ENCODE data around the gene SLU7.

The SLU7 gene

GRCh38 chr5:160380041-160380440 lies 38.8 kb downstream of the SLU7 start:
- TF ChIP-seq, protein P1, sequence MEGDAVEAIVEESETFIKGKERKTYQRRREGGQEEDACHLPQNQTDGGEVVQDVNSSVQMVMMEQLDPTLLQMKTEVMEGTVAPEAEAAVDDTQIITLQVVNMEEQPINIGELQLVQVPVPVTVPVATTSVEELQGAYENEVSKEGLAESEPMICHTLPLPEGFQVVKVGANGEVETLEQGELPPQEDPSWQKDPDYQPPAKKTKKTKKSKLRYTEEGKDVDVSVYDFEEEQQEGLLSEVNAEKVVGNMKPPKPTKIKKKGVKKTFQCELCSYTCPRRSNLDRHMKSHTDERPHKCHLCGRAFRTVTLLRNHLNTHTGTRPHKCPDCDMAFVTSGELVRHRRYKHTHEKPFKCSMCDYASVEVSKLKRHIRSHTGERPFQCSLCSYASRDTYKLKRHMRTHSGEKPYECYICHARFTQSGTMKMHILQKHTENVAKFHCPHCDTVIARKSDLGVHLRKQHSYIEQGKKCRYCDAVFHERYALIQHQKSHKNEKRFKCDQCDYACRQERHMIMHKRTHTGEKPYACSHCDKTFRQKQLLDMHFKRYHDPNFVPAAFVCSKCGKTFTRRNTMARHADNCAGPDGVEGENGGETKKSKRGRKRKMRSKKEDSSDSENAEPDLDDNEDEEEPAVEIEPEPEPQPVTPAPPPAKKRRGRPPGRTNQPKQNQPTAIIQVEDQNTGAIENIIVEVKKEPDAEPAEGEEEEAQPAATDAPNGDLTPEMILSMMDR (IDR thresholded peaks at IDR 0.05; ENCODE audit: low read depth, low read length, poor library complexity, severe bottlenecking), result no peak
- TF ChIP-seq EZH2phosphoT487 (IDR thresholded peaks at IDR 0.05; ENCODE audit: borderline replicate concordance, low read length), result no peak
- Histone ChIP-seq H3K4me2 (ENCODE audit: low read length) (no peak overlapping the region), H3K9me3 (ENCODE audit: control insufficient read depth, insufficient read depth, low read length) (no peaks in the 10 kb centered on the region), H3K9me2 (replicated peaks; ENCODE audit: control insufficient read depth, low read length) (no peaks in the 10 kb centered on the region), H3K27ac (ENCODE audit: low read depth, low read length) (no peak overlapping the region), H4K20me1 (ENCODE audit: control insufficient read depth, insufficient read depth, low read depth, low read length) (no peaks in the 10 kb centered on the region), H3K36me3 (ENCODE audit: control insufficient read depth, low read length) (no peaks in the 10 kb centered on the region), H3F3A (ENCODE audit: control insufficient read depth, insufficient read depth) (peaks cover 6% of the 10 kb centered on the region; the same call in 1 of the 2 replicates), H3K27me3 (ENCODE audit: control insufficient read depth, low read length) (peaks cover 7% of the 10 kb centered on the region), H3K4me3 (ENCODE audit: low read length) (no peak overlapping the region), H3K4me1 (ENCODE audit: control insufficient read depth, low read length) (peaks cover 48% of the 10 kb centered on the region), H3K79me2 (ENCODE audit: control insufficient read depth, low read length) (no peaks in the 10 kb centered on the region)

GRCh38 chr5:160379511-160379910 lies 39.4 kb downstream of the SLU7 start:
- peaks cover 4% of the 10 kb centered on the region; the same call in 1 of the 2 replicates for H3F3A ChIP-seq (ENCODE audit: control insufficient read depth, insufficient read depth)
- H4K20me1 ChIP-seq (ENCODE audit: control insufficient read depth, insufficient read depth, low read depth, low read length), result no peaks in the 10 kb centered on the region
- H3K4me2 ChIP-seq (ENCODE audit: low read length), result no peak overlapping the region
- H3K27me3 ChIP-seq (ENCODE audit: control insufficient read depth, low read length), result peaks cover 10% of the 10 kb centered on the region
- H3K27ac ChIP-seq (ENCODE audit: low read depth, low read length), result no peak overlapping the region
- no peaks in the 10 kb centered on the region for H3K36me3 ChIP-seq (ENCODE audit: control insufficient read depth, low read length)
- H3K4me1 ChIP-seq (ENCODE audit: control insufficient read depth, low read length), result peaks cover 45% of the 10 kb centered on the region
- no peaks in the 10 kb centered on the region for H3K9me2 ChIP-seq (replicated peaks; ENCODE audit: control insufficient read depth, low read length)
- TF ChIP-seq, protein P1 (IDR thresholded peaks at IDR 0.05; ENCODE audit: low read depth, low read length, poor library complexity, severe bottlenecking), result no peak
- no peak for TF ChIP-seq EZH2phosphoT487 (IDR thresholded peaks at IDR 0.05; ENCODE audit: borderline replicate concordance, low read length)
- no peak overlapping the region for H3K4me3 ChIP-seq (ENCODE audit: low read length)
- no peaks in the 10 kb centered on the region for H3K79me2 ChIP-seq (ENCODE audit: control insufficient read depth, low read length)
- no peaks in the 10 kb centered on the region for H3K9me3 ChIP-seq (ENCODE audit: control insufficient read depth, insufficient read depth, low read length)

- H3K79me2 ChIP-seq (ENCODE audit: control insufficient read depth, low read length), result no peaks in the 10 kb centered on the region
- TF ChIP-seq EZH2phosphoT487 (IDR thresholded peaks at IDR 0.05; ENCODE audit: borderline replicate concordance, low read length), result no peak
- TF ChIP-seq, protein P1 (IDR thresholded peaks at IDR 0.05; ENCODE audit: low read depth, low read length, poor library complexity, severe bottlenecking), result no peak
- no peak overlapping the region for H3K27ac ChIP-seq (ENCODE audit: low read depth, low read length)
- no peak overlapping the region for H3K4me3 ChIP-seq (ENCODE audit: low read length)
- H3K4me1 ChIP-seq (ENCODE audit: control insufficient read depth, low read length), result peaks cover 34% of the 10 kb centered on the region
- no peaks in the 10 kb centered on the region for H3K9me3 ChIP-seq (ENCODE audit: control insufficient read depth, insufficient read depth, low read length)
- H4K20me1 ChIP-seq (ENCODE audit: control insufficient read depth, insufficient read depth, low read depth, low read length), result no peaks in the 10 kb centered on the region
- H3K36me3 ChIP-seq (ENCODE audit: control insufficient read depth, low read length), result no peaks in the 10 kb centered on the region
- H3K4me2 ChIP-seq (ENCODE audit: low read length), result no peak overlapping the region
- no peaks in the 10 kb centered on the region for H3K9me2 ChIP-seq (replicated peaks; ENCODE audit: control insufficient read depth, low read length)
- peaks cover 4% of the 10 kb centered on the region; the same call in 1 of the 2 replicates for H3F3A ChIP-seq (ENCODE audit: control insufficient read depth, insufficient read depth)
- H3K27me3 ChIP-seq (ENCODE audit: control insufficient read depth, low read length), result peaks cover 16% of the 10 kb centered on the region
These were observed 40.6 kb downstream of the SLU7 start for GRCh38 chr5:160378330-160378729.

All from DOHH2 (cell line).